Superior temporal gyrus (tissue), 1 donor: ENCODE data around the gene GRIK3.
"Not testable (repeated sequence)": the region's sequence is repeated elsewhere in the genome, so short reads cannot be mapped to it uniquely, and the experiment has no call there.

Source experiments
- DNase-seq: peaks from one replicate; pipeline ENCODE4 v3.0.0-alpha.2; 2016; ENCODE audit errors: extremely low spot score

The GRIK3 gene

GRCh38 chr1:36767429-36767828 is 266.9 kb downstream of the GRIK3 start:
- not testable (repeated sequence) for DNase-seq

GRCh38 chr1:36766481-36766880 is 267.8 kb downstream of the GRIK3 start:
- DNase-seq: no peak

GRCh38 chr1:36765785-36766300 is 268.5 kb downstream of the GRIK3 start:
- no peak for DNase-seq

- DNase-seq: no peak
Measured at GRCh38 chr1:36764798-36765197, 269.5 kb downstream of the GRIK3 start.

- DNase-seq: no peak
Measured at GRCh38 chr1:36763771-36764170, 270.5 kb downstream of the GRIK3 start.

GRCh38 chr1:36762174-36762573 is 272.1 kb downstream of the GRIK3 start:
- no peak for DNase-seq

- no peak for DNase-seq
Measured at GRCh38 chr1:36761113-36761512, 273.2 kb downstream of the GRIK3 start.

- no peak for DNase-seq
Measured at GRCh38 chr1:36760081-36760480, 274.2 kb downstream of the GRIK3 start.

- DNase-seq: no peak
Measured at GRCh38 chr1:36759355-36759754, 275.0 kb downstream of the GRIK3 start.

- no peak for DNase-seq
Measured at GRCh38 chr1:36755303-36756230, 278.7 kb downstream of the GRIK3 start.

GRCh38 chr1:36754366-36754765 is 279.9 kb downstream of the GRIK3 start:
- no peak for DNase-seq

- DNase-seq: no peak
Measured at GRCh38 chr1:36753451-36753850, 280.9 kb downstream of the GRIK3 start.

GRCh38 chr1:36752891-36753361 is 281.4 kb downstream of the GRIK3 start:
- no peak for DNase-seq

GRCh38 chr1:36752431-36752830 is 281.9 kb downstream of the GRIK3 start:
- DNase-seq: no peak

GRCh38 chr1:36751525-36751924 is 282.8 kb downstream of the GRIK3 start:
- no peak for DNase-seq

GRCh38 chr1:36748466-36748865 is 285.8 kb downstream of the GRIK3 start:
- no peak for DNase-seq
